MM.1S (cell line): ENCODE data around the gene GPC3.
"Not testable (repeated sequence)": the region's sequence is repeated elsewhere in the genome, so short reads cannot be mapped to it uniquely, and the experiment has no call there.

Experiments used
- DNase-seq: peaks from one replicate; pipeline ENCODE4 v3.0.0-alpha.2; 2015
- H2AFZ ChIP-seq: fragments of 300-600 bp; sonication (generic); 2 replicates; pipeline ENCODE4 v1.6.0; 2016; ENCODE audit warnings: antibody characterized with exemption, low read length
- H3F3A ChIP-seq: fragments of 300-600 bp; sonication (generic); 2 replicates; pipeline ENCODE4 v1.6.1; 2016; ENCODE audit warnings: mild to moderate bottlenecking, antibody characterized with exemption, low read length, moderate library complexity, mixed read lengths; ENCODE audit not compliant: insufficient read depth
- H3K27ac ChIP-seq: fragments of 300-600 bp; sonication (generic); 2 replicates; pipeline ENCODE4 v1.5.1; 2016; ENCODE audit warnings: mild to moderate bottlenecking, low read length
- H3K27me3 ChIP-seq: fragments of 300-600 bp; sonication (generic); replicated peaks from 2 replicates; pipeline ENCODE4 v1.6.0; 2016; ENCODE audit warnings: low read length; ENCODE audit not compliant: insufficient read depth
- H3K36me3 ChIP-seq: fragments of 300-600 bp; sonication (generic); replicated peaks from 2 replicates; pipeline ENCODE4 v1.6.1; 2016; ENCODE audit warnings: mild to moderate bottlenecking, low read length, mixed read lengths; ENCODE audit not compliant: insufficient read depth
- H3K4me1 ChIP-seq: fragments of 300-600 bp; sonication (generic); 2 replicates; pipeline ENCODE4 v1.6.1; 2016; ENCODE audit warnings: low read length, mixed read lengths
- H3K4me2 ChIP-seq: fragments of 300-600 bp; sonication (generic); 2 replicates; pipeline ENCODE4 v1.6.0; 2016; ENCODE audit warnings: low read depth, low read length
- H3K4me3 ChIP-seq: fragments of 300-600 bp; sonication (generic); 2 replicates; pipeline ENCODE4 v1.5.1; 2016; ENCODE audit warnings: low read length, mixed read lengths
- H3K79me2 ChIP-seq: fragments of 300-600 bp; sonication (generic); 2 replicates; pipeline ENCODE4 v1.6.1; 2016; ENCODE audit warnings: mixed run types, low read length, mixed read lengths
- H3K9ac ChIP-seq: fragments of 300-600 bp; sonication (generic); 2 replicates; pipeline ENCODE4 v1.6.1; 2016; ENCODE audit warnings: low read length, mixed read lengths
- H3K9me2 ChIP-seq: fragments of 300-600 bp; sonication (generic); replicated peaks from 2 replicates; pipeline ENCODE4 v1.6.1; 2016; ENCODE audit warnings: mild to moderate bottlenecking, low read length, mixed read lengths; ENCODE audit not compliant: insufficient read depth
- H3K9me3 ChIP-seq: fragments of 300-600 bp; sonication (generic); replicated peaks from 2 replicates; pipeline ENCODE4 v1.6.1; 2016; ENCODE audit warnings: mild to moderate bottlenecking, low read length, mixed read lengths; ENCODE audit not compliant: insufficient read depth
- H4K20me1 ChIP-seq: fragments of 300-600 bp; sonication (generic); 2 replicates; pipeline ENCODE4 v1.6.1; 2016; ENCODE audit warnings: mild to moderate bottlenecking, low read length, moderate library complexity, mixed read lengths; ENCODE audit not compliant: insufficient read depth
- CTCF ChIP-seq: fragments of 300-600 bp; sonication (generic); IDR thresholded peaks from 2 replicates; pipeline ENCODE4 v1.5.1; 2016; ENCODE audit warnings: antibody characterized with exemption, low read length, mixed read lengths
- EZH2 ChIP-seq: fragments of 300-600 bp; sonication (generic); optimal IDR thresholded peaks from 2 replicates; pipeline ENCODE3; 2017; ENCODE audit warnings: low read depth, mild to moderate bottlenecking, antibody characterized with exemption, low read length, mixed read lengths
- EZH2phosphoT487 ChIP-seq: fragments of 300-600 bp; sonication (generic); IDR thresholded peaks from 2 replicates; pipeline ENCODE4 v1.6.1; 2018; ENCODE audit warnings: antibody characterized with exemption, low read length

GPC3 gene

GRCh38 chrX:133529578-133529977, 455.8 kb downstream of the GPC3 start:
- DNase-seq: no peak

DNA sequence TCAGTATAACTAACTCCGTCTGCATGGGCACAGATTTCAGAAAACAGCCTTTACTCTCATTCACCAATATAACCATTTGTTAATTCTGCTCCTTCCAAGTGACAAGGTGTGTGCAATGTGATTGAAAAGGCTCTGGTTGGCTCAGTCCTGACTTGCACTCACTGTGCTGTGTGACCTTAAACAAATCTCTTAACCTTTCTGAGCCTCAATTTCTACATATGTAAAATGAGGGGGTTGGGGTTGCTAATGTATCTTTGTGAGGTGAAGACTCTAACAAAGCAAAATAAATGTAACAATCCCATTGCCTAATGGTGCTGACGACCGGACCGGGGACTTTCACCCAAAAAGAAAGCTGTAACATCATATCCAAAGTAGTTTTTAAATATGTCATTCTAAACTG, 457.6 kb downstream of the GPC3 start:
- no peak overlapping the region for H3K4me2 ChIP-seq

More at GRCh38 chrX:133529578-133529977, 455.8 kb downstream of the GPC3 start:
- no peaks in the 10 kb centered on the region for H3F3A ChIP-seq
- no peaks in the 10 kb centered on the region for H3K27me3 ChIP-seq
- no peak for TF ChIP-seq EZH2
- TF ChIP-seq EZH2phosphoT487: no peak
- no peak for TF ChIP-seq CTCF
- H4K20me1 ChIP-seq: no peaks in the 10 kb centered on the region
- no peak overlapping the region for H3K27ac ChIP-seq
- no peaks in the 10 kb centered on the region for H3K36me3 ChIP-seq
- no peaks in the 10 kb centered on the region for H3K9me2 ChIP-seq
- H3K79me2 ChIP-seq: no peaks in the 10 kb centered on the region
- no peak overlapping the region for H3K4me3 ChIP-seq
- H3K4me2 ChIP-seq: no peak overlapping the region
- peaks cover 12% of the 10 kb centered on the region; the same call in 1 of the 2 replicates for H3K4me1 ChIP-seq
- no peak overlapping the region for H2AFZ ChIP-seq
- H3K9ac ChIP-seq: no peak overlapping the region
- H3K9me3 ChIP-seq: no peaks in the 10 kb centered on the region

DNA sequence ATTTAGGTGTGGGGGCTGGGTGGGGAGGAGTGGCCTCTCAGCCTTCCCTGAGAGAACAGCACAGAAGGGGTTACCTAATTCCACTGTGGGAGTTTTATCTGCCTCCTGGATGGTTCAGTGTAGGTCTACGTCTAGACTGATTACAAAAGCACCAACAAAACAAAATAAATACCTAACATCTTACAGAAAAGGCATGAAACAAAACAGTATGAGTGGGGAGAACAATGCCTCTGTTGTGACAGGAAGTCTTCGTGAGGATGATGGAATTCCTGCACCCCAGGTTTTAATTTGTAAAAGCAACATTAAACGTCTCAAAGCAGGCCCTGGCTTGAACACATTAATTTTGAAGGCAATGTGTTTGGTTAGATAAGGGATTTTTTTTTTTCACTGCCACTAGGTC, 458.0 kb downstream of the GPC3 start:
- H3K4me1 ChIP-seq: no peaks in the 10 kb centered on the region
- TF ChIP-seq EZH2: no peak
- no peak for TF ChIP-seq CTCF
- no peak for TF ChIP-seq EZH2phosphoT487
- no peak for DNase-seq
- H3K4me3 ChIP-seq: no peak overlapping the region
- H3F3A ChIP-seq: no peaks in the 10 kb centered on the region
- no peaks in the 10 kb centered on the region for H3K27me3 ChIP-seq
- no peaks in the 10 kb centered on the region for H3K79me2 ChIP-seq
- H4K20me1 ChIP-seq: no peaks in the 10 kb centered on the region
- H3K9me3 ChIP-seq: no peaks in the 10 kb centered on the region
- H2AFZ ChIP-seq: no peak overlapping the region
- no peak overlapping the region for H3K27ac ChIP-seq
- no peaks in the 10 kb centered on the region for H3K36me3 ChIP-seq
- no peaks in the 10 kb centered on the region for H3K9me2 ChIP-seq
- no peak overlapping the region for H3K4me2 ChIP-seq
- no peak overlapping the region for H3K9ac ChIP-seq

More for the DNA sequence above, 457.6 kb downstream of the GPC3 start:
- H3K36me3 ChIP-seq: no peaks in the 10 kb centered on the region
- TF ChIP-seq EZH2phosphoT487 (no peak), EZH2 (no peak)
- no peak overlapping the region for H3K4me3 ChIP-seq
- no peak for DNase-seq
- H3K27me3 ChIP-seq: no peaks in the 10 kb centered on the region
- no peaks in the 10 kb centered on the region for H3K9me3 ChIP-seq
- no peaks in the 10 kb centered on the region for H3K4me1 ChIP-seq
- no peaks in the 10 kb centered on the region for H3K9me2 ChIP-seq
- no peaks in the 10 kb centered on the region for H4K20me1 ChIP-seq
- no peak overlapping the region for H3K9ac ChIP-seq
- no peaks in the 10 kb centered on the region for H3K79me2 ChIP-seq
- no peaks in the 10 kb centered on the region for H3F3A ChIP-seq
- H2AFZ ChIP-seq: no peak overlapping the region
- H3K27ac ChIP-seq: no peak overlapping the region

- H3K4me1 ChIP-seq, DNase-seq, H3K27me3 ChIP-seq, H3K9me3 ChIP-seq, H4K20me1 ChIP-seq, H3K4me2 ChIP-seq, H3K9me2 ChIP-seq, H3K79me2 ChIP-seq, H3K9ac ChIP-seq, H2AFZ ChIP-seq, H3K27ac ChIP-seq, H3K36me3 ChIP-seq, H3F3A ChIP-seq, H3K4me3 ChIP-seq: not testable (repeated sequence)
Observed at GRCh38 chrX:133526773-133527172, 458.6 kb downstream of the GPC3 start.
